HCT116 (cell line): ENCODE results near the gene CDC42SE1.

Experiments used
- CTCF ChIP-seq, 3 experiments: fragments of 200-600 bp in 1 of 3; sonication (generic) in 1 of 3; IDR thresholded peaks in 2 of 3; conservative IDR thresholded peaks in 1 of 3; 2 replicates each; pipeline ENCODE4 v1.5.1; 2012 to 2017; ENCODE audit warnings: low read depth in 2 of 3, low read length in 2 of 3, antibody characterized with exemption in 1 of 3, borderline replicate concordance in 1 of 3, control low read depth in 1 of 3, mild to moderate bottlenecking in 1 of 3, mixed read lengths in 1 of 3, mixed run types in 1 of 3, moderate library complexity in 1 of 3; ENCODE audit not compliant: insufficient read depth in 1 of 3
- POLR2A ChIP-seq: IDR thresholded peaks from 2 replicates; pipeline ENCODE4 v1.7.0; 2011; ENCODE audit warnings: borderline replicate concordance; ENCODE audit not compliant: insufficient read depth, insufficient read length; ENCODE audit errors: extremely low read depth
- YY1 ChIP-seq: IDR thresholded peaks from 2 replicates; pipeline ENCODE4 v1.6.1; 2011; ENCODE audit warnings: low read length, low read depth, moderate library complexity, mild to moderate bottlenecking; ENCODE audit not compliant: insufficient replicate concordance; ENCODE audit errors: extremely low read depth

- peak; percentile 31 for TF ChIP-seq YY1
- peak; percentile 85 for TF ChIP-seq POLR2A
- peak in 2 of 3 experiments; percentile 70 to 79; a peak in 5 of 6 replicates for TF ChIP-seq CTCF (IDR thresholded peaks at IDR 0.05 in 2 of 3, conservative IDR thresholded peaks at IDR 0.05 in 1 of 3; ENCODE audit: borderline replicate concordance in 1 of 3, insufficient read depth in 1 of 3, low read depth in 2 of 3, low read length in 2 of 3)
Measured at GRCh38 chr1:151059109-151060006, at the start of gene CDC42SE1.
